ENCODE measurements around the gene SMCR8. TPM values are rescaled to one million over a fixed set of nuclear protein-coding genes. Genes with fewer than 3 reads are reported as not detected.

SMCR8 gene
- total RNA-seq, 1 donor from 2014 or later = 8.9 TPM

GRCh38 chr17:18278867-18279266, 36.2 kb upstream of the SMCR8 start:
- no peak for TF ChIP-seq EZH2 (IDR thresholded peaks at IDR 0.05)
- no peak for TF ChIP-seq CTCF (IDR thresholded peaks at IDR 0.05)
- TF ChIP-seq EZH2phosphoT487 (IDR thresholded peaks at IDR 0.05) = no peak
- Histone ChIP-seq H3K36me3 (no peaks in the 10 kb centered on the region), H3K27ac (no peak overlapping the region), H3K27me3 (no peaks in the 10 kb centered on the region), H2AFZ (replicated peaks) (no peak overlapping the region), H3K9me3 (ENCODE audit: low read depth) (no peaks in the 10 kb centered on the region), H3F3A (ENCODE audit: low read depth) (no peaks in the 10 kb centered on the region), H3K9ac (no peak overlapping the region), H3K4me1 (no peaks in the 10 kb centered on the region), H3K4me2 (no peak overlapping the region), H3K79me2 (ENCODE audit: low read depth) (no peaks in the 10 kb centered on the region), H3K4me3 (no peak overlapping the region), H4K20me1 (ENCODE audit: low read depth) (peaks cover 4% of the 10 kb centered on the region)
- peaks cover 26% of the 10 kb centered on the region for H3K36me3 Mint-ChIP-seq
- H3K4me3 Mint-ChIP-seq = no peak overlapping the region
- DNase-seq (ENCODE audit: low spot score) = no peak
- no peak overlapping the region for H3K27ac Mint-ChIP-seq
- H3K27me3 Mint-ChIP-seq (ENCODE audit: insufficient read depth, low read depth) = peaks cover 2% of the 10 kb centered on the region
- no peaks in the 10 kb centered on the region for H3K4me1 Mint-ChIP-seq
- no peaks in the 10 kb centered on the region for H3K9me3 Mint-ChIP-seq

GRCh38 chr17:18280249-18280648, 34.8 kb upstream of the SMCR8 start:
- H3K27me3 Mint-ChIP-seq (ENCODE audit: insufficient read depth, low read depth) = peaks cover 2% of the 10 kb centered on the region
- H3K27ac Mint-ChIP-seq = no peak overlapping the region
- no peak overlapping the region for H2AFZ ChIP-seq (replicated peaks)
- no peak overlapping the region for H3K9ac ChIP-seq
- peaks cover 4% of the 10 kb centered on the region for H3K36me3 ChIP-seq
- peaks cover 33% of the 10 kb centered on the region for H3K36me3 Mint-ChIP-seq
- no peaks in the 10 kb centered on the region for H3K79me2 ChIP-seq (ENCODE audit: low read depth)
- H3K9me3 ChIP-seq (ENCODE audit: low read depth) = no peaks in the 10 kb centered on the region
- no peak overlapping the region for H3K27ac ChIP-seq
- H3K4me2 ChIP-seq = no peak overlapping the region
- H3K4me1 ChIP-seq = no peaks in the 10 kb centered on the region
- H3K4me3 ChIP-seq = no peak overlapping the region
- no peak for TF ChIP-seq EZH2 (IDR thresholded peaks at IDR 0.05)
- no peak for TF ChIP-seq CTCF (IDR thresholded peaks at IDR 0.05)
- no peak for TF ChIP-seq EZH2phosphoT487 (IDR thresholded peaks at IDR 0.05)
- DNase-seq (ENCODE audit: low spot score) = no peak
- H3K4me3 Mint-ChIP-seq = no peak overlapping the region
- no peaks in the 10 kb centered on the region for H3F3A ChIP-seq (ENCODE audit: low read depth)
- no peaks in the 10 kb centered on the region for H3K27me3 ChIP-seq
- no peaks in the 10 kb centered on the region for H3K9me3 Mint-ChIP-seq
- H3K4me1 Mint-ChIP-seq = no peaks in the 10 kb centered on the region
- H4K20me1 ChIP-seq (ENCODE audit: low read depth) = peaks cover 4% of the 10 kb centered on the region

GRCh38 chr17:18280766-18281371, 34.2 kb upstream of the SMCR8 start:
- Histone ChIP-seq H3K36me3 (peaks cover 6% of the 10 kb centered on the region), H3F3A (ENCODE audit: low read depth) (no peaks in the 10 kb centered on the region), H3K4me1 (no peaks in the 10 kb centered on the region), H3K4me3 (no peak overlapping the region), H2AFZ (replicated peaks) (no peak overlapping the region), H3K27me3 (no peaks in the 10 kb centered on the region), H3K4me2 (no peak overlapping the region), H3K27ac (no peak overlapping the region), H4K20me1 (ENCODE audit: low read depth) (peaks cover 4% of the 10 kb centered on the region), H3K9ac (no peak overlapping the region), H3K79me2 (ENCODE audit: low read depth) (no peaks in the 10 kb centered on the region), H3K9me3 (ENCODE audit: low read depth) (no peaks in the 10 kb centered on the region)
- no peak overlapping the region for H3K27ac Mint-ChIP-seq
- H3K27me3 Mint-ChIP-seq (ENCODE audit: insufficient read depth, low read depth) = peaks cover 2% of the 10 kb centered on the region
- no peak for TF ChIP-seq EZH2 (IDR thresholded peaks at IDR 0.05)
- no peak for TF ChIP-seq EZH2phosphoT487 (IDR thresholded peaks at IDR 0.05)
- no peak for TF ChIP-seq CTCF (IDR thresholded peaks at IDR 0.05)
- peaks cover 37% of the 10 kb centered on the region for H3K36me3 Mint-ChIP-seq
- H3K9me3 Mint-ChIP-seq = no peaks in the 10 kb centered on the region
- DNase-seq (ENCODE audit: low spot score) = no peak
- H3K4me3 Mint-ChIP-seq = no peak overlapping the region
- H3K4me1 Mint-ChIP-seq = no peaks in the 10 kb centered on the region
